ENCODE results near the gene WEE2. TPM values are rescaled to one million over a fixed set of nuclear protein-coding genes. Genes with fewer than 3 reads are reported as not detected.

The WEE2 gene
- total and polyA plus RNA-seq, 4 experiments from 2014 or later, result not detected

DNA sequence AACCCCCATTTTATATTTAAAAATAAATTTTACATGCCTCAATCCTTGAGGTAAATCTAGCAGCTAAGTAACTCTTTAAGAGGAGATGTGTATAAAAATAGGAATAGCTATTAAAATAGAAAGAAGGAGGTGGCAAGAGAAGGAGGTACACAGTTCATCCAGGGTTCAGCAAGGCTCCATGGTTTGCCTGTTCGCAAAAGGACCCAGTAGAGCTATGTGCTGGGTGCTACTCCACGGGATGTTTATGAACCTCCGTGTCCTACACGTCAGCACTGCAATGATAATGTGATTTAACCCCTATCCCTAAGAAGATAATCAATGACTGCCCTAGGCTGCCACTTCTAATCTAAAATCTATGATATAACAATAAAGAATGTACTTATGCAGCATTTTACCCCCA lies 5.3 kb upstream of the WEE2 start:
- no peak overlapping the region for H3K27ac ChIP-seq (ENCODE audit: low read depth, low read length)

DNA sequence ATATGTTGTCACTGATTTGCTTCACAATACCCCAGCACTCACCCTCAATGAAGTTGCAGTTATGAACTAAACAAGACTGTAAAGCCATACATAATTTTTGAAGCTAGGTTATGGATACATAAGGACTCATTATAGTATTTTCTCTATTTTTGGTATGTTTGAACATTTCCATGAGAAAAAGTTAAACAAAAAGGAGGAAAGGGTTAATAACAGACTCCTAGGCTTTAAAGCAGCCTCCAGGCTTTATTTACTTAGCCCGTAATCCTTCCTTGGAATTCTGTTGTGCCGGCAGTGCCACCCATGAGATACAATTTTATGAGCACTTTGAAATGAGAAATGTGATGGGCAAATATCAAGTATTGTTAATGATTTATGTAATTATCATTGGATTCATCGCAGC lies 4.0 kb upstream of the WEE2 start:
- Mint-ChIP-seq H3K27ac (peak overlapping the region in 2 of 7 donors; percentile 3 to 90), H3K9me3 (peaks cover 0 to 2% (median 0%) of the 10 kb centered on the region in 8 donors), H3K27me3 (peaks cover 0 to 2% of the 10 kb centered on the region in 2 donors), H3K4me1 (peaks cover 18 to 40% (median 22%) of the 10 kb centered on the region in 4 donors), H3K4me3 (no peak overlapping the region), H3K36me3 (peaks cover 0 to 7% of the 10 kb centered on the region in 2 donors)
- Histone ChIP-seq H3K27ac (ENCODE audit: low read depth, low read length) (no peak overlapping the region), H3K9me3 (ENCODE audit: control insufficient read depth in 1 of 2, low read length in 2 of 2) (no peaks in the 10 kb centered on the region), H3K36me3 (ENCODE audit: insufficient read depth, low read length) (no peaks in the 10 kb centered on the region), H3K4me1 (ENCODE audit: insufficient read depth, low read length) (peaks cover 22% of the 10 kb centered on the region), H3K4me3 (ENCODE audit: low read length in 2 of 2) (no peak overlapping the region), H3K27me3 (ENCODE audit: insufficient read depth, low read length) (no peaks in the 10 kb centered on the region)
- intact Hi-C loops (cut with micrococcal nuclease), result loop anchor here (10.0 kb wide), 1 partner anchor 149 kb away; the partner anchor contains the start of gene AGK
- no peak for DNase-seq
- ChIA-PET CTCF (ENCODE audit: partially characterized antibody) (interaction anchor here (1.3 to 6.5 kb wide), 3 partner anchors 9 to 34 kb away, joined by 3 to 67 read pairs (median 14); partner anchors contain the start of gene SSBP1), POLR2A (ENCODE audit: partially characterized antibody) (no interaction called here)

More for the DNA sequence above, 5.3 kb upstream of the WEE2 start:
- Histone ChIP-seq H3K27me3 (ENCODE audit: insufficient read depth, low read length) (no peaks in the 10 kb centered on the region), H3K4me3 (ENCODE audit: low read length in 2 of 2) (no peak overlapping the region), H3K9me3 (ENCODE audit: control insufficient read depth in 1 of 2, low read length in 2 of 2) (no peaks in the 10 kb centered on the region), H3K36me3 (ENCODE audit: insufficient read depth, low read length) (no peaks in the 10 kb centered on the region), H3K4me1 (ENCODE audit: insufficient read depth, low read length) (peaks cover 34% of the 10 kb centered on the region)
- no peak for DNase-seq
- H3K27me3 Mint-ChIP-seq, result peaks cover 0 to 2% of the 10 kb centered on the region in 2 donors
- H3K27ac Mint-ChIP-seq, result peak overlapping the region in 4 of 7 donors; percentile 74 to 95 (median 90)
- peaks cover 29 to 52% (median 34%) of the 10 kb centered on the region in 4 donors for H3K4me1 Mint-ChIP-seq
- ChIA-PET POLR2A (ENCODE audit: partially characterized antibody) (interaction anchor here (0.7 to 3.8 kb wide), 4 partner anchors 18 to 48 kb away, joined by 3 to 89 read pairs (median 3); partner anchors contain the start of gene SSBP1), CTCF (ENCODE audit: partially characterized antibody) (interaction anchor here (0.6 to 6.5 kb wide), 5 partner anchors 10 to 48 kb away, joined by 3 to 67 read pairs (median 5); partner anchors contain the start of gene SSBP1)
- intact Hi-C loops (cut with micrococcal nuclease), result loop anchor here (10.0 kb wide), 1 partner anchor 148 kb away; the partner anchor contains the start of gene AGK
- H3K9me3 Mint-ChIP-seq, result peaks cover 0 to 2% (median 0%) of the 10 kb centered on the region in 8 donors
- peaks cover 0 to 7% of the 10 kb centered on the region in 2 donors for H3K36me3 Mint-ChIP-seq
- H3K4me3 Mint-ChIP-seq, result peak overlapping the region in 6 of 8 donors; percentile 81 to 91 (median 86)

DNA sequence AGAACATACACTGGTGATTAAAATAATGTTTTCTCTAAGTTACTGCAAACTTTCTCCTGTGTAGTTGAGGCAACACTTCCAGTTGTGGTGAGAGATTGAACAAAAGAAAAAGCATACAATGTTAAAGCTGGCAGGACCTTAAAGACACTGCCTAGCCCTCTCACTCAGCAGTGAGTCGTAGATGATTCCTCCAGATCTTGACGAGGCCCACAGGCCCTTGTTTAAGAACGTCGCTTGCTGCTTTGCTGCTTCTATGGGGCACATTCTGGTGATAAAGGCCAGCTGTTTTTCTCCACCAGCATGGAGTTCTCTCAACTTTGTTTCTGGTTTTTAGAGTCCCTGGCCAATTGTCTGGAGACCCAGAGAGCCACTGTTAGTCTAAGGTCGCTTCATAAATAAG lies 3.4 kb upstream of the WEE2 start:
- no peaks in the 10 kb centered on the region for H3K27me3 ChIP-seq (ENCODE audit: insufficient read depth, low read length)
- H3K4me3 ChIP-seq (ENCODE audit: low read length in 2 of 2), result no peak overlapping the region
- no peak overlapping the region for H3K27ac ChIP-seq (ENCODE audit: low read depth, low read length)
- ChIA-PET POLR2A (ENCODE audit: partially characterized antibody) (no interaction called here), CTCF (ENCODE audit: partially characterized antibody) (interaction anchor here (3.1 kb wide), 1 partner anchor 33 kb away, joined by 14 read pairs; the partner anchor contains the start of gene SSBP1)
- Mint-ChIP-seq H3K4me1 (peaks cover 12 to 33% (median 18%) of the 10 kb centered on the region in 4 donors), H3K27ac (peak overlapping the region in 1 of 7 donors; percentile 24), H3K36me3 (peaks cover 0 to 7% of the 10 kb centered on the region in 2 donors), H3K4me3 (no peak overlapping the region), H3K27me3 (peaks cover 0 to 2% of the 10 kb centered on the region in 2 donors), H3K9me3 (peaks cover 0 to 2% (median 0%) of the 10 kb centered on the region in 8 donors)
- no peaks in the 10 kb centered on the region for H3K36me3 ChIP-seq (ENCODE audit: insufficient read depth, low read length)
- intact Hi-C loops (cut with micrococcal nuclease), result loop anchor here (10.0 kb wide), 1 partner anchor 150 kb away; the partner anchor contains the start of gene AGK
- H3K4me1 ChIP-seq (ENCODE audit: insufficient read depth, low read length), result peaks cover 17% of the 10 kb centered on the region
- H3K9me3 ChIP-seq (ENCODE audit: control insufficient read depth in 1 of 2, low read length in 2 of 2), result no peaks in the 10 kb centered on the region
- DNase-seq, result no peak

DNA sequence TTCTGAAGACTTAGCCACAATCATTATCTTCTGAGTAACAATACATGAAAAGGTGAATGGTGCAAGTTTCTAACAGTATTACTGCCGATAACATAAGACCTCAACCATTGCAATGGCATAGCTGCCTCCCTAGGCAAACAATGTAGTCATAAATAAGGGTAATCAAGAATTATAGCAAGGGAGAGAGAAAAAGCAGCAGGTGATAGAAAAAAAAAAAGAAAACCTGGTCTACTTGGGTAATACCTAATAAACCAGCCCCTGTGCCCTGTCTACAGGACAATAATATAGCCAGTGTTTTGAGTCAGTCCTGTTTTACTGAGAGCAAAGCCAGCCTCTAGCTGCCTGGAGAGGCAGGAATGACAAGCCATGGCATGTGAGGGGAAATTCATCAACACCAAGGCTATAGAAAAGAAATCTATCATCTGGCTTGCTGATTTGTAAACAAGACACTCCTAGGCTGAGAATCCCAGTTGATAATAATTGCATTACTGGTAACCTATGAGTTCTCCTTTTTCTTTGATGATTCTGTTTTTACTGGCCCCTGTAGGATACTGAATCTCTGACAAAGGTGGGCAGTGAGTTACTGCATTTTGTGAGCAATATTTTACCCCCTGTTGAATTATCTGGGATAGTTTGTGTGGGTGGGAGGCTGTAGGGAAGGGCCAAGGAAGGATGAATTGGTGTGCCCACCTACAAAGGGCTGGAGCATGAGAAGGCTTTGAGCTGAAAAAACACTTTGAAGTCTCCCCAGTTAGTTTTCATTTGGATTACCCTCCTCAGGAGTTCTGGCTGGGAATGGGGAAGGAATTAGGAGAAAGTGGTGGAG lies 1.7 kb upstream of the WEE2 start:
- H3K4me1 Mint-ChIP-seq, result peaks cover 0 to 16% (median 5%) of the 10 kb centered on the region in 4 donors
- Histone ChIP-seq H3K27me3 (ENCODE audit: insufficient read depth, low read length) (no peaks in the 10 kb centered on the region), H3K4me3 (ENCODE audit: low read length in 2 of 2) (no peak overlapping the region), H3K36me3 (ENCODE audit: insufficient read depth, low read length) (no peaks in the 10 kb centered on the region), H3K9me3 (ENCODE audit: control insufficient read depth in 1 of 2, low read length in 2 of 2) (no peaks in the 10 kb centered on the region), H3K4me1 (ENCODE audit: insufficient read depth, low read length) (peaks cover 4% of the 10 kb centered on the region), H3K27ac (ENCODE audit: low read depth, low read length) (no peak overlapping the region)
- ChIA-PET POLR2A (ENCODE audit: partially characterized antibody) (interaction anchor here (0.7 to 1.4 kb wide), 2 partner anchors 31 to 155 kb away, joined by 4 read pairs; partner anchors contain the start of genes AGK and SSBP1), CTCF (ENCODE audit: partially characterized antibody) (interaction anchor here (3.1 kb wide), 1 partner anchor 31 kb away, joined by 14 read pairs; the partner anchor contains the start of gene SSBP1)
- H3K27me3 Mint-ChIP-seq, result peaks cover 0 to 2% of the 10 kb centered on the region in 2 donors
- peaks cover 0 to 8% of the 10 kb centered on the region in 2 donors for H3K36me3 Mint-ChIP-seq
- DNase-seq, result no peak
- intact Hi-C loops (cut with micrococcal nuclease), result loop anchor here (10.0 kb wide), 1 partner anchor 152 kb away; the partner anchor contains the start of gene AGK
- H3K27ac Mint-ChIP-seq, result peak overlapping the region in 1 of 7 donors; percentile 83
- no peak overlapping the region for H3K4me3 Mint-ChIP-seq
- no peaks in the 10 kb centered on the region for H3K9me3 Mint-ChIP-seq

DNA sequence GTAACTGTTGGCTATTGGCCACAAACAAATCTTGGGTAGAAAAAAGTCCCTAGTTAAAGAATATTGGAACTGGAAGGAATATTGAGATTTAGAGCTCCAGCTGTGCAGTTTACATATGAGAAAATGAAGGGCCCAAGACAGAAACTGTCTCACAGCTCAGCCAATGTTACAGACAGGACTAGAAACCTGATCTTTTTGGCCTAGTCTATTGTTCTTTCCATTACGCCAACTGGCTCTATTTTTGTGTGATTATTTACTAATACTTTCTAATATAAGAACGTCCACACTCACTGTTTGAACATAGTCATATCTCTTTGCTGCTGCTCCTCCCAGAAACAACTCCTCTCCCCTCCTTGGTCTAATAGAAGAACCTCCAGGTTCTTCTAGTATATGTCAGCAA lies 1.2 kb downstream of the WEE2 start:
- H3K27ac Mint-ChIP-seq, result no peak overlapping the region
- H3K27me3 Mint-ChIP-seq, result no peaks in the 10 kb centered on the region
- Histone ChIP-seq H3K9me3 (ENCODE audit: control insufficient read depth in 1 of 2, low read length in 2 of 2) (no peaks in the 10 kb centered on the region), H3K4me3 (ENCODE audit: low read length in 2 of 2) (no peak overlapping the region), H3K27me3 (ENCODE audit: insufficient read depth, low read length) (no peaks in the 10 kb centered on the region), H3K4me1 (ENCODE audit: insufficient read depth, low read length) (no peaks in the 10 kb centered on the region), H3K36me3 (ENCODE audit: insufficient read depth, low read length) (no peaks in the 10 kb centered on the region), H3K27ac (ENCODE audit: low read depth, low read length) (no peak overlapping the region)
- H3K4me1 Mint-ChIP-seq, result peaks cover 0 to 2% (median under 1%) of the 10 kb centered on the region in 4 donors
- H3K4me3 Mint-ChIP-seq, result no peak overlapping the region
- no peaks in the 10 kb centered on the region for H3K9me3 Mint-ChIP-seq
- H3K36me3 Mint-ChIP-seq, result peaks cover 0 to 8% of the 10 kb centered on the region in 2 donors
- ChIA-PET POLR2A (ENCODE audit: partially characterized antibody) (interaction anchor here (1.3 to 1.8 kb wide), 2 partner anchors 8 to 29 kb away, joined by 3 to 6 read pairs; partner anchors contain the start of genes DENND11 and SSBP1), CTCF (ENCODE audit: partially characterized antibody) (interaction anchor here (0.9 to 4.9 kb wide), 4 partner anchors 23 to 54 kb away, joined by 3 to 24 read pairs (median 6); partner anchors contain the start of gene SSBP1)
- no peak for DNase-seq
- intact Hi-C loops (cut with micrococcal nuclease), result loop anchor here (10.0 kb wide), 1 partner anchor 155 kb away; the partner anchor contains the start of gene AGK

DNA sequence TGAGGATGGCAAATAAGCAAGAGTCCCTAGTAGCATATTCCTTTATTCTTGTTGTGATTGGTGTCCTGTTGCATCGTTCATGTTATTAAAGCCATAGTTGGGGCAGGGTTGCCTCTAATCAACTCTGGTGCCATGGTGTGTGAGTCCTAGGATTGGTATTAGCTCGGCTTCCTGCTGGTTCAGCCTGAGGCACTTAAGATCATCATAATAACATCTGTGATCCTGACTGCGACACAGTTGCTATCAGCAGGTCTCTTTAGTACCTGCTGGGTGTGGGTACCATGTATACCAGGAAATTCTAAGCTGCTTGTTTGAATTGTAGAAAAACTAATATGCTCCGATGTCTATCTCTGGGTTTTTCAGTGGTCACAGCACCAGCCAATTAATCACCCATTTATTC lies 1.6 kb downstream of the WEE2 start:
- no peaks in the 10 kb centered on the region for H3K27me3 Mint-ChIP-seq
- H3K27me3 ChIP-seq (ENCODE audit: insufficient read depth, low read length), result no peaks in the 10 kb centered on the region
- H3K4me1 ChIP-seq (ENCODE audit: insufficient read depth, low read length), result no peaks in the 10 kb centered on the region
- no peak overlapping the region for H3K4me3 ChIP-seq (ENCODE audit: low read length in 2 of 2)
- ChIA-PET POLR2A (ENCODE audit: partially characterized antibody) (interaction anchor here (1.3 to 1.8 kb wide), 2 partner anchors 9 to 28 kb away, joined by 3 to 6 read pairs; partner anchors contain the start of genes DENND11 and SSBP1), CTCF (ENCODE audit: partially characterized antibody) (interaction anchor here (0.9 to 4.9 kb wide), 3 partner anchors 28 to 54 kb away, joined by 3 to 24 read pairs (median 3); no protein-coding TSS in a partner anchor)
- no peak for DNase-seq
- no peaks in the 10 kb centered on the region for H3K9me3 ChIP-seq (ENCODE audit: control insufficient read depth in 1 of 2, low read length in 2 of 2)
- no peaks in the 10 kb centered on the region for H3K9me3 Mint-ChIP-seq
- intact Hi-C loops (cut with micrococcal nuclease), result loop anchor here (10.0 kb wide), 1 partner anchor 155 kb away; the partner anchor contains the start of gene AGK
- H3K36me3 ChIP-seq (ENCODE audit: insufficient read depth, low read length), result no peaks in the 10 kb centered on the region
- H3K4me3 Mint-ChIP-seq, result no peak overlapping the region
- no peak overlapping the region for H3K27ac ChIP-seq (ENCODE audit: low read depth, low read length)
- H3K4me1 Mint-ChIP-seq, result peaks cover 0 to 2% (median under 1%) of the 10 kb centered on the region in 4 donors
- no peak overlapping the region for H3K27ac Mint-ChIP-seq
- H3K36me3 Mint-ChIP-seq, result peaks cover 0 to 8% of the 10 kb centered on the region in 2 donors

Data from CD4-positive, alpha-beta memory T cell (primary cell).